OCI-M1 (cell line): ENCODE data around the gene ADCYAP1R1.
"Not testable (repeated sequence)": the region's sequence is repeated elsewhere in the genome, so short reads cannot be mapped to it uniquely, and the experiment has no call there.

ENCODE experiments used
- DNase-seq: peaks from one replicate; lab custom pipeline; 2025; lab: John Stamatoyannopoulos, UW

Gene ADCYAP1R1

GRCh38 chr7:31134246-31135188 lies 82.4 kb downstream of the ADCYAP1R1 start:
- DNase-seq, result peak; percentile 74

- DNase-seq, result no peak
These were observed 85.1 kb downstream of the ADCYAP1R1 start for GRCh38 chr7:31137234-31137633.

- no peak for DNase-seq
These were observed 93.2 kb downstream of the ADCYAP1R1 start for GRCh38 chr7:31145339-31145738.

- DNase-seq, result no peak
These were observed 93.9 kb downstream of the ADCYAP1R1 start for GRCh38 chr7:31146030-31146429.

GRCh38 chr7:31146538-31146937 lies 94.4 kb downstream of the ADCYAP1R1 start:
- no peak for DNase-seq

- no peak for DNase-seq
These were observed 99.7 kb downstream of the ADCYAP1R1 start for GRCh38 chr7:31151849-31152248.

- DNase-seq, result not testable (repeated sequence)
These were observed 101.2 kb downstream of the ADCYAP1R1 start for GRCh38 chr7:31153318-31153717.

- no peak for DNase-seq
These were observed 108.8 kb downstream of the ADCYAP1R1 start for GRCh38 chr7:31160941-31161340.
